ENCODE results near the gene PRR14. TPM values are rescaled to one million over a fixed set of nuclear protein-coding genes. Genes with fewer than 3 reads are reported as not detected.
A peak's percentile ranks its signal among the peaks of the same experiment; 100 is the strongest.

Gene PRR14
- total RNA-seq, 4 donors from 2014 or later: 42.9 to 154 (median 85.5) TPM

- in situ Hi-C loops (cut with MboI; ENCODE audit: low pct_ligation_motif_present in 1 of 4, low pct_unique_long_range_greater_than_20kb in 1 of 4, low sequenced_read_pairs in 3 of 4) (loop anchor here in 1 of 4 donors (10.0 to 25.0 kb wide), 2 partner anchors 48 to 560 kb away; partner anchors contain the start of genes PPP4C, SRCAP, TBX6 and YPEL3), intact Hi-C loops (cut with DNase I; ENCODE audit: low total_unique reads) (no loop called here)
- no peaks in the 10 kb centered on the region for H3K27me3 ChIP-seq
- no peak for TF ChIP-seq POLR2AphosphoS5 (IDR thresholded peaks at IDR 0.05)
- TF ChIP-seq CTCF (IDR thresholded peaks at IDR 0.05): no peak
- no peak for TF ChIP-seq EP300 (IDR thresholded peaks at IDR 0.05; ENCODE audit: low read depth)
- TF ChIP-seq POLR2A (IDR thresholded peaks at IDR 0.05): no peak
- no peak overlapping the region for H3K4me3 ChIP-seq
- H3K9me3 ChIP-seq: no peaks in the 10 kb centered on the region
- no peak for DNase-seq
- 80% methylated on average over 1 of the region's 1 CpG; no CpG with 5 or more reads in 1 of the 2 donors for WGBS, 2 donors (ENCODE audit: low coverage in 1 of 2)
- no peak overlapping the region for H3K27ac ChIP-seq
- H3K36me3 ChIP-seq: no peaks in the 10 kb centered on the region
- peaks cover 4 to 16% (median 13%) of the 10 kb centered on the region in 4 donors for H3K4me1 ChIP-seq
These were observed 3.5 kb upstream of the PRR14 start for GRCh38 chr16:30647274-30647571.

GRCh38 chr16:30649725-30650368 lies 913 bp upstream of the PRR14 start:
- TF ChIP-seq POLR2AphosphoS5 (IDR thresholded peaks at IDR 0.05) (no peak), EP300 (IDR thresholded peaks at IDR 0.05; ENCODE audit: low read depth) (no peak), CTCF (IDR thresholded peaks at IDR 0.05) (no peak), POLR2A (IDR thresholded peaks at IDR 0.05) (no peak)
- intact Hi-C loops (cut with DNase I; ENCODE audit: low total_unique reads): no loop called here
- H3K27ac ChIP-seq: peak overlapping the region; percentile 97 to 100 (median 98)
- H3K9me3 ChIP-seq: no peaks in the 10 kb centered on the region
- H3K36me3 ChIP-seq: peaks cover 0 to 20% (median 1%) of the 10 kb centered on the region in 4 donors
- in situ Hi-C loops (cut with MboI; ENCODE audit: low pct_ligation_motif_present in 1 of 4, low pct_unique_long_range_greater_than_20kb in 1 of 4, low sequenced_read_pairs in 3 of 4): loop anchor here in 1 of 4 donors (10.0 to 25.0 kb wide), 2 partner anchors 45 to 563 kb away; partner anchors contain the start of genes PPP4C, SRCAP, TBX6 and YPEL3
- no peak for DNase-seq
- WGBS, 2 donors (ENCODE audit: low coverage in 1 of 2): 52 to 68% methylated on average over 3 to 22 of the region's 22 CpGs
- H3K27me3 ChIP-seq: no peaks in the 10 kb centered on the region
- H3K4me3 ChIP-seq: peak overlapping the region; percentile 19 to 97 (median 80)
- H3K4me1 ChIP-seq: peaks cover 4 to 22% (median 17%) of the 10 kb centered on the region in 4 donors

DNA sequence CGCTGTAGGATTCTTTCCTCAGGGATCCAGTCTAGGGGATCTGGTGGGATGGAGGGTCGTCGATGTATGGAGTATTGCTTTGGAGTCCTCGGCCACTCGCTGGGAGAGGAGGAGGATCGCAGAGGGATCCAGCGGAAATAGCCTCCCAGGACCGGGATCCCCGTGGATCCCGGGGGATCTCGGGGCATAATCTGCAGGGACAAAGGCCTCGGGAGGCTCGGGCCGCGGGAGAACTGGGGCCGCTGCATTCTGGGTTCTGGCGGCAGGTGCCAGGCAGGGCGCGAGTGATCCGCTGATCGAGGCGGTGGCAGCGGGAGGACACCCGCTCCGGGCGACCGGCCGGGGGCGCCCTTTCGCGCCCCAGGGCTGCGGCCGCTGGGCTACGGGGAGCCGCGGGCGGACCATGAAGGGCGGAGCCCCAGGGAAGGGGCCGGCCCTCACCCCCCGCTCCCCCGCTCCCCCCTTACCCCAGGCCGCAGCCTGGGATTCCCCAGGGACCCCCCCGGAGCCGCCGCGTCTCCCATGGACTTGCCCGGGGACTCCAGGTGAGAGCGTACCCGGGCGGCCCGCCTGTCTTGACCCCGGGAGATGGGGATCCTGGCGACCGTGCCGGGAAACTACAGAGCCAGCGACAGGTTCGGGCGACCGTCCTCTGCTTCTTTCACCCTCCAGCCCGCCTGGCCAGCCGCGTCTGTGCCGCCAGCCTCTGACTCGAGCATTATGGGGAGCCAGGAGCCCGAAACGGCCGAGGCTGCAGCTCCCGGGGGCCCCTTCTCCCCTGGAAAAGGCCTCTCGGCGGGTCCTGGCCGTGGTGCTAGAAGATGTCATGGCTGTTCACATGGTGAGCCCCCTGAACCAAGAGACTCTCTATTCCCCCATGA lies 604 bp downstream of the PRR14 start:
- H3K27me3 ChIP-seq: no peaks in the 10 kb centered on the region
- peak overlapping the region; percentile 97 to 100 (median 98) for H3K27ac ChIP-seq
- no peaks in the 10 kb centered on the region for H3K9me3 ChIP-seq
- intact Hi-C loops (cut with DNase I; ENCODE audit: low total_unique reads) (no loop called here), in situ Hi-C loops (cut with MboI; ENCODE audit: low pct_ligation_motif_present in 1 of 4, low pct_unique_long_range_greater_than_20kb in 1 of 4, low sequenced_read_pairs in 3 of 4) (no loop called here)
- H3K4me3 ChIP-seq: peak overlapping the region; percentile 77 to 97 (median 85)
- H3K4me1 ChIP-seq: peaks cover 4 to 26% (median 20%) of the 10 kb centered on the region in 4 donors
- DNase-seq: peak; percentile 80
- WGBS, 2 donors (ENCODE audit: low coverage in 1 of 2): 1% methylated on average over 41 of the region's 71 CpGs; no CpG with 5 or more reads in 1 of the 2 donors
- peaks cover 0 to 33% (median 8%) of the 10 kb centered on the region in 4 donors for H3K36me3 ChIP-seq
- TF ChIP-seq POLR2A (IDR thresholded peaks at IDR 0.05) (peak; percentile 38), POLR2AphosphoS5 (IDR thresholded peaks at IDR 0.05) (peak in 2 of 3 donors; percentile 41 to 51), EP300 (IDR thresholded peaks at IDR 0.05; ENCODE audit: low read depth) (no peak), CTCF (IDR thresholded peaks at IDR 0.05) (peak; percentile 39 to 81 (median 66))

GRCh38 chr16:30652005-30652296 lies 1.2 kb downstream of the PRR14 start:
- Histone ChIP-seq H3K27me3 (no peaks in the 10 kb centered on the region), H3K27ac (peak overlapping the region; percentile 97 to 100 (median 98)), H3K4me3 (peak overlapping the region; percentile 77 to 97 (median 85)), H3K4me1 (peaks cover 9 to 32% (median 26%) of the 10 kb centered on the region in 4 donors), H3K9me3 (no peaks in the 10 kb centered on the region), H3K36me3 (peaks cover 0 to 33% (median 8%) of the 10 kb centered on the region in 4 donors)
- DNase-seq: no peak
- intact Hi-C loops (cut with DNase I; ENCODE audit: low total_unique reads) (no loop called here), in situ Hi-C loops (cut with MboI; ENCODE audit: low pct_ligation_motif_present in 1 of 4, low pct_unique_long_range_greater_than_20kb in 1 of 4, low sequenced_read_pairs in 3 of 4) (no loop called here)
- TF ChIP-seq EP300 (IDR thresholded peaks at IDR 0.05; ENCODE audit: low read depth) (no peak), CTCF (IDR thresholded peaks at IDR 0.05) (no peak), POLR2AphosphoS5 (IDR thresholded peaks at IDR 0.05) (no peak)
- WGBS, 2 donors (ENCODE audit: low coverage in 1 of 2): 12 to 22% methylated on average over 1 to 2 of the region's 2 CpGs
